GM19452 (cell line): ENCODE data around the gene ITGA6.

Source experiments
- ATAC-seq: cut with Tn5 transposase; IDR thresholded peaks from one replicate; pipeline ENCODE4 v1.9.1; 2021; ENCODE audit not compliant: unreplicated experiment

Gene ITGA6

GRCh38 chr2:172427256-172427989 is at the start of gene ITGA6:
Gene ITGA6 (plus strand): TSS chr2:172427586.
- ATAC-seq: no peak

- ATAC-seq: no peak
These were observed 46.7 kb upstream of the ITGA6 start for GRCh38 chr2:172380436-172381274.

- no peak for ATAC-seq
These were observed 45.9 kb upstream of the ITGA6 start for GRCh38 chr2:172381275-172382027.

DNA sequence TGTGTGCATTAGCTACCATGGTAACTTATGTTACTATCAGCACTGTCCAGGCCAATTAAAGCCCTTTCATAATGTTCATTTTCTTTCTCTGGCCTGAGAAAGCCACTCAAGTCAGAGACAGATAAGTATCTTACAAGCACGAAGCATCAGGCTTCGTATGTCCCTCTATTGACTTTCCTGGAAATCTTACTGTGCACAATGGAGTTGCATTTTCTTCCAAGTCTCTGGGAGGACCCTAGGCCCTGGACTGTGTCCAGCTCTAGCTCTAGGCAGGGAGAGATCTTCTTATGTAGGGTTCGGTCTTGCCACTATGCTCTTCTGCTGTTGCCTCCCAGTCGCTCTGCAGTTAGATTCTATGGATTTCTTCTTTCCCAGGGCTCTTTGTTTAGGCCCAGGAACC is 40.0 kb upstream of the ITGA6 start:
- ATAC-seq: no peak

- no peak for ATAC-seq
These were observed 37.6 kb upstream of the ITGA6 start for GRCh38 chr2:172389685-172390339.

DNA sequence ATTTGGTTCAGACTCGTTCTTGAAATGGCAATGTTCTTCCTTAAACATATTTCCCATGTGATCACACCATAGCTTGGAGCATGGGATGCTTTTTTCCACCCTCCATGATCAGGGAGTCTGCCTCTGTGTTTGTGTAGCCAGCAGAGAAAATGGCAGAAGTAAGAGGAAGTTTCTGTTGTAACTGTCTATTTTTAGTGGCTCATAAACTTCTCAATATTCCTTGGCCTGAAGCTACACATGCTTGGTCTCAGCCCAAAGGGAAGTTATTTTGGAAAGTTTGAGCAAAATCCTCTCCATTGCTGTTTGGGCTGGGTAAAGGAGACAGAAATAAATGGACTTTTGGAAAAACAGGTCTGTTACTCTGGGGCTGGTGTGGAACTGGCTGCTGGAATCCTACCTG is 33.4 kb upstream of the ITGA6 start:
- ATAC-seq: no peak

DNA sequence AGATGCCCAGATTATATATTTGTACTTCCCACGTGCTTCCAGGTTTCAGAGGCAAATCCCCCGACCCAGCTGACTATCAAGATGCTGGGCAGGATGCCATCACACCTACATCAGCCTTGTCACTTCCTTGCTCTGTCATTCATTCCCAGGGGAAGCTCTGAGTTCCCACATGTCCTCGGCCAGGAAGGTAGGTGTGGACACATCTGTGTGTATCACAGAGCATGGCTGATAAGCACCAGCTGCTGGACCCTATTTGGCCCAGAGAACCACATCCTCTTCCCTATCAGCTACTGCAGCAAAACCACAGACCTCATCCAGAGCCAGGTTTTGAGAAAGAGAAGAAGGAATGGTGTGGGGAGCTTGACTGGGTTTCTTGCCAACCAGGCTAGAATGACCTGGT is 31.9 kb upstream of the ITGA6 start:
- no peak for ATAC-seq

DNA sequence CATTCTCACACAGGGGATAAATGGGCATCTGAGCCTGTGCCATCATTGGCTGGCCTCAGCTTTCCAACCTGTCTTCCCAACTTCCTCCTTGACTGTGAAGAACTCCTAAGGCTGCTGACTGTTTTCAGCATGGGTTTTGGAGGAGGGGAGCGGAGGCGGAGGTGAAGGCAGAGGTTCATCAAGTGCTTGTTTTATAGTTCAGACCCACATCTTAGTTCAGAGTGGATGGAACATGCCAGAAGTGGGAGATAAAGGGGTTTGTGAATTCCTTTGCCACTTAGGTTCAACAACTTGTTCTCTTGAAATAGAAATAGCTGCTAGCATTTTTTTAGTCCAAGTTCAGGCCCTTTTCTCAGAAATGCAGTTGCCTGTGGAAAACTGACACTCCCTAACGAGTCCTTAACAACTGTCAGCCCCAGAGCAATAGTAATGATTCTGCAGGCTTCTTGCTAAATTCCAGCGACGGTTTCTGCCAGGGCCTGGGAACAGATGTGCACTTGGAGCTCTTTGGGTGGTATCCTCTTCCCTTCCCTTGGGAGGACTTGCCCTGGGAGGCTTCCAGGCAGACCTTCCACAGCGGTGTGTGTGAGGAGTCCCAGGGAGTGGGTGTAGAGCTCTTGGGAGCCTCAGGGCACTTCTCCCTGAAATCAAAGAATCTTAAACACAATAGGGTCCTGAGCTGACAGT is 30.1 kb upstream of the ITGA6 start:
- ATAC-seq: no peak

DNA sequence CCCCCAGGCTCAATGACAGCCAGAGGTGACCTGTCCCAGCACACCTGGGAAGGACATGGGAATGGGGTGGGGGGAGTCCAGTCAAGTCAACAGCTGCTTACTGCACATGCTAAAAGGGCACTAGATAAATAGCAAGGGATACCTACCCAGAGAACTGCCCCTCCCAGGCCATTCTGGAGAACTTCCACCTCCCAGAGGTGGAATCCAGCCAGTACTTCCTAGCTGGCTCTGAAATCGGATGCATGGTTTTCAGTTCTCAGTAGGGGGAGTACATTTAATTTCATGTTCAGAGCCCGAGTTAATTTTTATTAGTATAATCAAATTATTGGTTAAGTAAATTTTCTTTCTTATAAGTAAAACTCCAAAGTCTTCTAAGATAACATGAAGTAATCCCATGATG is 28.9 kb upstream of the ITGA6 start:
- ATAC-seq: no peak

- ATAC-seq: no peak
These were observed 27.6 kb upstream of the ITGA6 start for GRCh38 chr2:172399765-172400164.

DNA sequence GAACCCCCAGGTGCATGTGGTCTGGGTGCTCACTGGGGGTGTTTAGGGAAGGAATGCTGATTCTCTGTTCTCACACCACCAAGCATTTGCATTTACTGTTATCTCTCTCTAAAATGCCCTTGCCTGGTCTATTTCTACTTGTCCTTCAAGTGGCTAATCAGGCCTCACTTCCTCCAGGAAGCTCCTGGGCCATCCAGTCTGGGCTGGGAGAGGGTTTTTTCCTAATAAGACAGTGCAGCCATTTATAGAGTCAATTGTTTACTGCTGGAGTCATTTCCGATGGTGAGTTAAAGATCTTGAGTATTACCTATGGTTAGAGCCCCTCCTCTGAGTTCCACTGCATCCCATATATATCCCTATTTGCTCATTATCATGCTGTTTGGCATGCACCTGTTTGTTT is 25.2 kb upstream of the ITGA6 start:
- no peak for ATAC-seq

GRCh38 chr2:172403402-172403801 is 24.0 kb upstream of the ITGA6 start:
- no peak for ATAC-seq

DNA sequence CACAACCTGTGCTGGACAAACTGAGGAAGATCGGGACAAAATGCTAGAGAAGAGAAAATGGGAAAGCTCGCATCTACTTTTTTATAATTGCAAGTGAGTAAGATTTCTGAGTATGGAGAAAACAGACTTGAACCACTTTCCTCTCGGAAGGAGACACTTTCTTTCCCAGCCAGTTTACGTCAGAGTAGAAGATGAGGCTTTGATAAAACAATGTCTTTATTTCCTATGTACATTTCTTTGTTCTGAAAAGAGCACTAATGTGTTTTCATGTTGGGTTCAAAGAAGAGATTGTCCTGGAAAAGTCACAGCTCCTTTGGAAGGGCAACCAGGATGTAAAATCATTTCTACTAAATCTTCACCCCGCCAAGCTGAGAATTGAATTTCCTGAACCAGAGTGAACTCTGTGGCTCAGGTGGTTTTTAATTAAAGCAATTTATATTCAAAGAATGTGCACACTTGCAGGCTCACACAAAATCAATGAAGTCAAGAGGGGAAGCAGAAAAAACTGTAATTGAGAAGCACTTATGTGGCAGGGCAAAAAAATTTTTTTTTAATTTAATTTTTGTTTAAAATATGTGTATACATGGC is 23.4 kb upstream of the ITGA6 start:
- ATAC-seq: no peak

DNA sequence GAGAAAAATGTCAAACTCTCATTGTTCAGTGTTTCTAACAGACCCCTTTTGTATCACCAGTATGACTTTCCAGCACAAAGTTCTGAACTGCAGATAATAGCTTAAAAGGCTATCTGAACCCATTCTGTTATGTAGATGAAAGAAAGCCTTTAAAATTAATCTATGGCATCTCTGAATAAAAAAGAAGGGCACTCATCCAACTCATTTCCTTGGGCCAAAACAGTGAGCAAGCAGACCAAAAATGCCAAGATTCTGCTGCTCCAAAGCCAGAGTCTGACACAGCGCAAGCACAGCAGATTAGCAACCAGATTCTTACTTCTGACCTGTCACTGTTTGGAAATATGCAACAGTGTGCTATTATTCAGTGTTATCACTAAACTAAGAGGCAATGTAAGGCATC is 22.6 kb upstream of the ITGA6 start:
- no peak for ATAC-seq

DNA sequence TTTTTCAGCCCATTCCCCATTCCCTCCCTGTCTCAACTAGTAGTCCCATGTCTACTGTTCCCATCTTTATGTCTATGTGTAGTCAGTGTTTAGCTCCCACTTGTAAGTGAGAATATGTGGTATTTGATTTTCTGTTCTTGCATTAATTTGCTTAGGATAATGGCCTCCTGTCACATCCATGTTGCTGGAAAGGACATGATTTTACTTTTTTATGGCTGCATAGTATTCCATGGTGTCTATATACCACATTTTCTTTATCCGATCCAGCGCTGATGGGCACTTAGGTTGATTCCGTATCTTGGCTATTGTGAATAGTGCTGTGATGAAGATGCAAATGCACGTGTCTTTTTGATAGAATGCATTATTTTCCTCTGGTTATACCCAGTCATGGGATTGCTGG is 21.7 kb upstream of the ITGA6 start:
- ATAC-seq: no peak

DNA sequence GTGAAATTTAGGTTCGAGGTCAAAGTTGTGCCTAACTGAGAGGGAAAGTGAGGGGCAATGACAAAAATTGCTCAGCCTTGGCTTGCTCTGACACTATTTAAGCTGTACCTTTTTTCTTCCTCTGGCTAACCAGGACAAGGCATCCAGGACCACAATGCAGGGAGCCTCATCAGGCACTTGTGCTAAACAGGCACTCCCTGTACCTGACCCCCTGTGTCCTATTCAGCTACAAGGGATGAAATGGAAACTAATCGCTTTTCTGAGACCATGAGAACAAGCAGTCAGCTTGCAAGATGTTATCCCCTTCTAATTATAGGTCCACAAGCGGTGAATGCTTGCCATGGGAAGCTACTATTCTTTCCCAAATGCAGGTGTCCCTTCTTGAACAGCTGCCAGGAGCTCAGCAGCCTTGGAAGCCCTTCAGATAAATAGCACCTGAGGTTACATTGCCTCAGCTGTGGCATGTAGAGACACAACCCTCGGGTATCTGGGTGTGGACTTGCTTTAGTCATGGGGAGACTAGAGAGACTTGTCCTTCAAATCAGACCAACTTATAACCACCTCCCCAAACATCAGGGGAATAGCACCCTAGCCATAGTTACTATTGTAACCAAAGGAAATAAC is 19.1 kb upstream of the ITGA6 start:
- ATAC-seq: no peak

DNA sequence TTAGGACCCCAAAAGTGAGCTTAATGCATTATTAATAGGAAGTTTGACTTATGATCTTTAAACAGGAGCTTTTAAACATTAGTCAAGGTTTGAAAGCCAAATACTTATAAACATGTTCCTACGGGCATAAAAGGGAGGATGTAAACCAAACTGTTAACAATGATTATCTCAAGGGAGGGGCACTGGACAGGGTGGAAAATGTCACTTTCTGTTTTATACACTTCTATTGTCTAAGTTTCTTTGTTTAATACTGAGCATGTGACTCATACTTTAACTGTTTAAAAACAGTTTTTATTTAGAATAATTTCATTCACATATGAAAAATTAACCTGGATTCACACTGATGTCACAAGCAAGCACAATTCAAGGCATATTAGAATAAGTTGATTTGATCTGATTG is 18.3 kb upstream of the ITGA6 start:
- ATAC-seq: no peak

- ATAC-seq: no peak
These were observed 14.3 kb upstream of the ITGA6 start for GRCh38 chr2:172412984-172413492.

DNA sequence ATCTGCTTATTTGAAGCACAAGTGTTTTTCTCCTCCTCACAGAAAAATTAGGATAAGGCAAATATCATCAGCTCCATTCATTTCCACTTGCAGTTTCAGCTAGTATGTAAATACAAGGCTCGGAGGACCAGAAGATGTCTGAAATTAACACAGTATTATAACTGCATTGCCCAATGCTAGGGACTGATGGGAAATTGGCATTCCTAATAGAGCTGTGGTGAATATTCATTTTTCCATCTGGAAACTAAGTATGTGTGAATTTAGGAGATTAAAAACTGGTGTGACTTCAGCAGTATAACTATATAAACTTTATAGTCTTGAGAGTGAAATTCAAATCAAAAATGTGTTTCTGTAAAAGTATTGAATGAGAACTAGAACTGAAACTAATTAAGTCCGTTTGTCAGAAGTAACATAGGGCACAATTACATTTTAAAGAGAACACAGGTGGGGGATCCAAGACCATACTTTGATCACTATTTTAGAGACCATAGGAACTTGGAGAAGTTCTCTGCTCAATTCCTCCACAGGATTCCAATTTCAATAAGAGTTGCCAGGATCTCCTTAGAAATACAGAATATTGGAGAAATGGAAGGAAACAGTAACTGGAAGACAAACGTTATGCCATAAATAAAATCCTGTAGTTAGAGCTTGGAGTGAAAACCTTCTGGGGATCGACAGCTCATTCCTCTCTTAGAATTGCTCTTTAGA is 12.1 kb upstream of the ITGA6 start:
- no peak for ATAC-seq
